GM23338 (cell line): Measurements from ENCODE around the gene SNX5. TPM values are rescaled to one million over a fixed set of nuclear protein-coding genes. Genes with fewer than 3 reads are reported as not detected.

ENCODE experiments used
- ATAC-seq: fragments of 200-7000 bp; cut with Tn5 transposase; 3 replicates; pipeline ENCODE4 v1.9.1; 2020
- DNase-seq: peaks from one replicate; pipeline ENCODE4 v3.0.0-alpha.2; 2015; ENCODE audit warnings: low spot score
- H2AFZ ChIP-seq: fragments of 200-600 bp; sonication (generic); 2 replicates; pipeline ENCODE4 v1.8.0; 2016; ENCODE audit warnings: antibody characterized with exemption, mild to moderate bottlenecking, moderate library complexity
- H3F3A ChIP-seq: fragments of 200-600 bp; sonication (generic); replicated peaks from 2 replicates; pipeline ENCODE4 v1.8.0; 2017; ENCODE audit warnings: antibody characterized with exemption, mixed run types, low read depth
- H3K27ac ChIP-seq: fragments of 200-600 bp; sonication (generic); 2 replicates; pipeline ENCODE4 v1.6.1; 2016; ENCODE audit warnings: low read depth
- H3K27me3 ChIP-seq: fragments of 200-600 bp; sonication (generic); 2 replicates; pipeline ENCODE4 v1.8.0; 2016; ENCODE audit warnings: mild to moderate bottlenecking, mixed run types, moderate library complexity; ENCODE audit not compliant: insufficient read depth
- H3K36me3 ChIP-seq: fragments of 200-600 bp; sonication (generic); 2 replicates; pipeline ENCODE4 v1.8.0; 2016; ENCODE audit warnings: mild to moderate bottlenecking; ENCODE audit not compliant: insufficient read depth
- H3K4me1 ChIP-seq: fragments of 200-600 bp; sonication (generic); 2 replicates; pipeline ENCODE4 v1.8.0; 2016; ENCODE audit warnings: mild to moderate bottlenecking, moderate library complexity; ENCODE audit not compliant: insufficient read depth
- H3K4me2 ChIP-seq: fragments of 200-600 bp; sonication (generic); 2 replicates; pipeline ENCODE4 v1.7.1; 2017; ENCODE audit warnings: mixed run types
- H3K4me3 ChIP-seq: fragments of 200-600 bp; sonication (generic); 2 replicates; pipeline ENCODE4 v1.6.1; 2016; ENCODE audit warnings: mixed run types
- H3K79me2 ChIP-seq: fragments of 200-600 bp; sonication (generic); replicated peaks from 2 replicates; pipeline ENCODE4 v1.8.0; 2017; ENCODE audit warnings: mild to moderate bottlenecking; ENCODE audit not compliant: insufficient read depth
- H3K9me2 ChIP-seq: fragments of 200-600 bp; sonication (generic); 2 replicates; pipeline ENCODE4 v1.8.0; 2017; ENCODE audit not compliant: insufficient read depth
- H4K20me1 ChIP-seq: fragments of 200-600 bp; sonication (generic); replicated peaks from 2 replicates; pipeline ENCODE4 v1.8.0; 2017; ENCODE audit warnings: mild to moderate bottlenecking; ENCODE audit not compliant: insufficient read depth
- H3K27ac Mint-ChIP-seq: 2 replicates; pipeline ENCODE4 v1.8.0; 2020; ENCODE audit warnings: inconsistent platforms, mild to moderate bottlenecking, moderate library complexity, mixed read lengths
- H3K27me3 Mint-ChIP-seq: 3 replicates; pipeline ENCODE4 v1.8.0; 2022; ENCODE audit warnings: low read depth, mild to moderate bottlenecking, moderate library complexity, mixed read lengths, inconsistent platforms; ENCODE audit not compliant: insufficient read depth, poor library complexity
- H3K36me3 Mint-ChIP-seq: 3 replicates; pipeline ENCODE4 v1.8.0; 2021; ENCODE audit warnings: low read depth, mild to moderate bottlenecking, inconsistent platforms, moderate library complexity, mixed read lengths
- H3K4me1 Mint-ChIP-seq: 3 replicates; pipeline ENCODE4 v1.8.0; 2020; ENCODE audit warnings: mild to moderate bottlenecking, inconsistent platforms, mixed read lengths
- H3K4me3 Mint-ChIP-seq: 3 replicates; pipeline ENCODE4 v1.8.0; 2021; ENCODE audit warnings: moderate library complexity, mild to moderate bottlenecking, inconsistent platforms, mixed read lengths
- H3K9me3 Mint-ChIP-seq: 3 replicates; pipeline ENCODE4 v1.8.0; 2020; ENCODE audit warnings: moderate library complexity, mild to moderate bottlenecking, inconsistent platforms, mixed read lengths
- CREB1 ChIP-seq: fragments of 250-450 bp; sonication (Bioruptor Pico); IDR thresholded peaks from 2 replicates; pipeline ENCODE4 v1.5.0; 2020; ENCODE audit warnings: low read depth, mild to moderate bottlenecking, moderate library complexity
- EZH2 ChIP-seq: fragments of 200-600 bp; sonication (generic); IDR thresholded peaks from one replicate; pipeline ENCODE4 v1.8.0; 2017; ENCODE audit warnings: antibody characterized with exemption, mild to moderate bottlenecking, low read depth; ENCODE audit not compliant: unreplicated experiment
- EZH2phosphoT487 ChIP-seq: fragments of 200-600 bp; sonication (generic); IDR thresholded peaks from one replicate; pipeline ENCODE4 v1.8.1; 2018; ENCODE audit warnings: antibody characterized with exemption; ENCODE audit not compliant: unreplicated experiment
- JUNB ChIP-seq: IDR thresholded peaks from one replicate; pipeline ENCODE4 v1.6.1; 2016; ENCODE audit warnings: antibody characterized with exemption; ENCODE audit not compliant: unreplicated experiment
- NANOG ChIP-seq: IDR thresholded peaks from 2 replicates; pipeline ENCODE4 v1.6.1; 2016; ENCODE audit warnings: antibody characterized with exemption, borderline replicate concordance
- POLR2AphosphoS5 ChIP-seq: IDR thresholded peaks from 2 replicates; pipeline ENCODE4 v1.6.1; 2016; ENCODE audit warnings: antibody characterized with exemption, low read depth
- STAT1 ChIP-seq: IDR thresholded peaks from one replicate; pipeline ENCODE4 v1.6.1; 2016; ENCODE audit warnings: antibody characterized with exemption; ENCODE audit not compliant: unreplicated experiment
- ZNF114 ChIP-seq: fragments of 250-450 bp; sonication (Bioruptor Pico); IDR thresholded peaks from 2 replicates; pipeline ENCODE4 v1.5.0; 2020; ENCODE audit warnings: mild to moderate bottlenecking, moderate library complexity
- ZNF331 ChIP-seq: fragments of 250-450 bp; sonication (Bioruptor Pico); IDR thresholded peaks from 2 replicates; pipeline ENCODE4 v1.5.0; 2020; ENCODE audit warnings: low read depth, mild to moderate bottlenecking, moderate library complexity
- polyA plus RNA-seq: library from polyadenylated mRNA; unstranded; fragments of >200 nt; fragmentation: Nextera tagmentation; extraction: Ambion mirVana; gene quantifications from 2 replicates; pipeline ENCODE4 v1.2.1, GENCODE V29; 2016
- total RNA-seq: library from RNA; depleted of rRNA; stranded (reverse); fragments of >200 nt; shearing (Covaris generic); gene quantifications from 2 replicates; pipeline ENCODE4 v1.2.3, GENCODE V29; 2014
- TF ChIP-seq, protein P1 (sequence below): IDR thresholded peaks from one replicate; pipeline ENCODE4 v1.6.1; 2018; ENCODE audit warnings: antibody characterized with exemption; ENCODE audit not compliant: unreplicated experiment
- TF ChIP-seq, protein P2 (sequence below), 2 experiments: fragments of 200-600 bp in 1 of 2; sonication (generic) in 1 of 2; conservative IDR thresholded peaks; 2 replicates each; pipeline versions ENCODE4 v1.5.1 to v1.6.1; 2016 to 2017; ENCODE audit warnings: antibody characterized with exemption in 2 of 2, low read depth in 2 of 2, mild to moderate bottlenecking in 2 of 2, moderate library complexity in 1 of 2
- TF ChIP-seq, protein P3 (sequence below): IDR thresholded peaks from 2 replicates; pipeline ENCODE4 v1.6.1; 2016; ENCODE audit warnings: antibody characterized with exemption

Gene SNX5
- total and polyA plus RNA-seq, 2 experiments from 2014 or later = 167 to 287 TPM

DNA sequence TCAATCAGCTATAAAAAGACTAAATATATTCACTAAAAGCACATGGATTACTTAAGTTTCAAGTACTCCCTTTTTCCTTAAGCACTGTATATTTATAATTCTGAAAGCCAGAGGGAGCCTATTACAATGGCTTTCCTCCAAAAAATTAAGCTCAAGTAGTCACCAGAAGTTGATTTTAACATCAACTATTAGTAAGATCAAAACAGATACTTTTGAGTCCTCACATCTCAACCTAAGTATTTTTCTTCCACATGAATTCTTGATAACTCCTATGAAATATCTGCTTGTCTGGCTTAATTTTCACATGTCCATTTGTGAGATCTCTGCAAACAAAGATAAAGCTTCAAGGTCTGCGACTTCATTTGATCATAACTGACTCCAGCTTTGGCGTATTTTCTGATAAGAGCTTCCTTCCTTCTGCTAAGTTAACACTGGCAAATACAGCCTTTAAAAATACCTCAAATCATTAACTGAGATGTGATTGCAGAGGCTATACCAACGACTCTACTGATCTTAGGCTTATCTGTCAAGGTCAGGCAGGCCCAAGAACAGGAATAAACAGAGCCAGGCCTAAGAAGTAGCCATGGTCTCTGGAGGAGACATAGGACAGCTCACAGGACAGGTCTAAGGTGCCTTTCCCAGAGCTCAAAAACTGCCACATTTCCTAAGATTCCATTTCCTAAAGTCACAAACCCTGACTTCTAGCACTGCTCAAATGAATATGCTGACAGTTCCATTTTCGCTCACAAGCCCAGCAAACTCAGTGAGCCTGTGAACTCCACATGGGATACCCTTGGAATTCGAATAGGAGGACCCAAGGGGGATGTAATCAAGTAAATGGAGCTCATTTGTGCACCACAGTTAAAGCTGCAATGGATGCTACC is 10.0 kb downstream of the SNX5 start:
- peaks cover 13% of the 10 kb centered on the region for H3F3A ChIP-seq
- H3K4me2 ChIP-seq = peak overlapping the region; percentile 53
- peaks cover 100% of the 10 kb centered on the region for H3K79me2 ChIP-seq
- peaks cover 90% of the 10 kb centered on the region for H4K20me1 ChIP-seq
- peaks cover 21% of the 10 kb centered on the region for H3K36me3 ChIP-seq
- Mint-ChIP-seq H3K9me3 (no peaks in the 10 kb centered on the region), H3K4me3 (no peak overlapping the region), H3K36me3 (peaks cover 79% of the 10 kb centered on the region), H3K27ac (peak overlapping the region; percentile 72; the same call in 1 of the 2 replicates), H3K27me3 (peaks cover 11% of the 10 kb centered on the region), H3K4me1 (peaks cover 52% of the 10 kb centered on the region)
- ATAC-seq (no peak), DNase-seq (peak; percentile 20)
- no peaks in the 10 kb centered on the region for H3K9me2 ChIP-seq
- H3K27ac ChIP-seq = peak overlapping the region; percentile 67
- TF ChIP-seq EZH2 = no peak
- H2AFZ ChIP-seq = no peak overlapping the region
- H3K4me1 ChIP-seq = peaks cover 43% of the 10 kb centered on the region
- peak overlapping the region; percentile 19; the same call in 1 of the 2 replicates for H3K4me3 ChIP-seq
- no peaks in the 10 kb centered on the region for H3K27me3 ChIP-seq

DNA sequence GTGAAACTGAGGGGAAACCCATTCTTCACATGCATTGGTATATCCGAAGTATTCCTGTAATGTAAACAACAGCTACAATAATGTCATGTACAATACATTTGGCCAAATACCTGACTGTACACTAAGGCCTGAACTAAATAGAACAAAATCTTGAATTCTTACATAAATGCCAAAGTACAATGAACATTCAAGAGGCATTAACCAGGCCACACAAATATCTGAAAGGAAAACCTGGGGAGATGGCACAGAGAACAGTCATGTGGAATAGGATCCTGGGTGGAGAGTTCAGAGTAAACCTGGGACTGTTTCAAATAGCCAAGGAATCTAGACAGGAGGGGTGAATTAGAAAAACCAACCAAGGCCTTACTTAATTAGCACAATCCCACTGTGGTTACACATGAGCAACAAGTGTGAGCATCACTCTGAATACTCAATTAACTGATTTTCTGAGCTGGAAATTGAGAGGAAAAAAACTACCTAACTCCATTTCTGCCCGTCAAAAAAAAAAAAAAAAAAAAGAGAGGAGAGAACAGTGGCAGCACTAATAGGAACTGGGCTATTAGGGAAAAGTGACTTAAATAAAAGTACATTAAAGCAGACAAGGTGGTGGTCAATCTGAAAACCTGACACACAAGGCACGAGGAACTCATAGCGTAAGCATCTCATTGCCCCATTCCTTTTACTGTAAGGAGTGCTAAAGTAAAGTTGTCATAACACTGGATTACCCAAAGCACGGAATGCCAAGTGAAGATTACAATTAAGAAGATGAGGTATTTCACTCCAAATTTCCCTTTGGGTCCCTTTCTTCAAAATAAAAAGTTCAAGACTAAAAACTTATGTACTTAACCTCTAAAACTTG is 10.9 kb downstream of the SNX5 start:
- Histone ChIP-seq H3K9me2 (no peaks in the 10 kb centered on the region), H3K4me2 (peak overlapping the region; percentile 53), H3K36me3 (peaks cover 29% of the 10 kb centered on the region), H2AFZ (no peak overlapping the region), H3F3A (peaks cover 16% of the 10 kb centered on the region), H3K4me1 (peaks cover 34% of the 10 kb centered on the region), H4K20me1 (peaks cover 86% of the 10 kb centered on the region), H3K27me3 (no peaks in the 10 kb centered on the region), H3K4me3 (no peak overlapping the region), H3K79me2 (peaks cover 100% of the 10 kb centered on the region), H3K27ac (peak overlapping the region; percentile 67)
- DNase-seq = no peak
- Mint-ChIP-seq H3K9me3 (no peaks in the 10 kb centered on the region), H3K27me3 (peaks cover 11% of the 10 kb centered on the region), H3K4me1 (peaks cover 43% of the 10 kb centered on the region), H3K27ac (peak overlapping the region; percentile 34; the same call in 1 of the 2 replicates), H3K36me3 (peaks cover 79% of the 10 kb centered on the region), H3K4me3 (no peak overlapping the region)
- no peak for ATAC-seq
- TF ChIP-seq, protein P1, sequence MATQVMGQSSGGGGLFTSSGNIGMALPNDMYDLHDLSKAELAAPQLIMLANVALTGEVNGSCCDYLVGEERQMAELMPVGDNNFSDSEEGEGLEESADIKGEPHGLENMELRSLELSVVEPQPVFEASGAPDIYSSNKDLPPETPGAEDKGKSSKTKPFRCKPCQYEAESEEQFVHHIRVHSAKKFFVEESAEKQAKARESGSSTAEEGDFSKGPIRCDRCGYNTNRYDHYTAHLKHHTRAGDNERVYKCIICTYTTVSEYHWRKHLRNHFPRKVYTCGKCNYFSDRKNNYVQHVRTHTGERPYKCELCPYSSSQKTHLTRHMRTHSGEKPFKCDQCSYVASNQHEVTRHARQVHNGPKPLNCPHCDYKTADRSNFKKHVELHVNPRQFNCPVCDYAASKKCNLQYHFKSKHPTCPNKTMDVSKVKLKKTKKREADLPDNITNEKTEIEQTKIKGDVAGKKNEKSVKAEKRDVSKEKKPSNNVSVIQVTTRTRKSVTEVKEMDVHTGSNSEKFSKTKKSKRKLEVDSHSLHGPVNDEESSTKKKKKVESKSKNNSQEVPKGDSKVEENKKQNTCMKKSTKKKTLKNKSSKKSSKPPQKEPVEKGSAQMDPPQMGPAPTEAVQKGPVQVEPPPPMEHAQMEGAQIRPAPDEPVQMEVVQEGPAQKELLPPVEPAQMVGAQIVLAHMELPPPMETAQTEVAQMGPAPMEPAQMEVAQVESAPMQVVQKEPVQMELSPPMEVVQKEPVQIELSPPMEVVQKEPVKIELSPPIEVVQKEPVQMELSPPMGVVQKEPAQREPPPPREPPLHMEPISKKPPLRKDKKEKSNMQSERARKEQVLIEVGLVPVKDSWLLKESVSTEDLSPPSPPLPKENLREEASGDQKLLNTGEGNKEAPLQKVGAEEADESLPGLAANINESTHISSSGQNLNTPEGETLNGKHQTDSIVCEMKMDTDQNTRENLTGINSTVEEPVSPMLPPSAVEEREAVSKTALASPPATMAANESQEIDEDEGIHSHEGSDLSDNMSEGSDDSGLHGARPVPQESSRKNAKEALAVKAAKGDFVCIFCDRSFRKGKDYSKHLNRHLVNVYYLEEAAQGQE = no peak
- TF ChIP-seq NANOG (no peak), ZNF331 (CRISPR knock-in tag) (no peak), EZH2 (no peak), JUNB (no peak), ZNF114 (CRISPR knock-in tag) (no peak), POLR2AphosphoS5 (no peak), EZH2phosphoT487 (no peak), STAT1 (no peak), CREB1 (no peak)
- TF ChIP-seq, protein P2, sequence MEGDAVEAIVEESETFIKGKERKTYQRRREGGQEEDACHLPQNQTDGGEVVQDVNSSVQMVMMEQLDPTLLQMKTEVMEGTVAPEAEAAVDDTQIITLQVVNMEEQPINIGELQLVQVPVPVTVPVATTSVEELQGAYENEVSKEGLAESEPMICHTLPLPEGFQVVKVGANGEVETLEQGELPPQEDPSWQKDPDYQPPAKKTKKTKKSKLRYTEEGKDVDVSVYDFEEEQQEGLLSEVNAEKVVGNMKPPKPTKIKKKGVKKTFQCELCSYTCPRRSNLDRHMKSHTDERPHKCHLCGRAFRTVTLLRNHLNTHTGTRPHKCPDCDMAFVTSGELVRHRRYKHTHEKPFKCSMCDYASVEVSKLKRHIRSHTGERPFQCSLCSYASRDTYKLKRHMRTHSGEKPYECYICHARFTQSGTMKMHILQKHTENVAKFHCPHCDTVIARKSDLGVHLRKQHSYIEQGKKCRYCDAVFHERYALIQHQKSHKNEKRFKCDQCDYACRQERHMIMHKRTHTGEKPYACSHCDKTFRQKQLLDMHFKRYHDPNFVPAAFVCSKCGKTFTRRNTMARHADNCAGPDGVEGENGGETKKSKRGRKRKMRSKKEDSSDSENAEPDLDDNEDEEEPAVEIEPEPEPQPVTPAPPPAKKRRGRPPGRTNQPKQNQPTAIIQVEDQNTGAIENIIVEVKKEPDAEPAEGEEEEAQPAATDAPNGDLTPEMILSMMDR (conservative IDR thresholded peaks at IDR 0.05; ENCODE audit: low read depth in 2 of 2) = no peak
- TF ChIP-seq, protein P3, sequence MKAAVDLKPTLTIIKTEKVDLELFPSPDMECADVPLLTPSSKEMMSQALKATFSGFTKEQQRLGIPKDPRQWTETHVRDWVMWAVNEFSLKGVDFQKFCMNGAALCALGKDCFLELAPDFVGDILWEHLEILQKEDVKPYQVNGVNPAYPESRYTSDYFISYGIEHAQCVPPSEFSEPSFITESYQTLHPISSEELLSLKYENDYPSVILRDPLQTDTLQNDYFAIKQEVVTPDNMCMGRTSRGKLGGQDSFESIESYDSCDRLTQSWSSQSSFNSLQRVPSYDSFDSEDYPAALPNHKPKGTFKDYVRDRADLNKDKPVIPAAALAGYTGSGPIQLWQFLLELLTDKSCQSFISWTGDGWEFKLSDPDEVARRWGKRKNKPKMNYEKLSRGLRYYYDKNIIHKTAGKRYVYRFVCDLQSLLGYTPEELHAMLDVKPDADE = no peak
